ENCODE results near the gene TIMP2.

The TIMP2 gene

GRCh38 chr17:78818152-78818846 is 106.9 kb downstream of the TIMP2 start:
- DNase-seq (ENCODE audit: low read depth in 2 of 2) = no peak

GRCh38 chr17:78817123-78817522 is 108.1 kb downstream of the TIMP2 start:
- DNase-seq (ENCODE audit: low read depth in 2 of 2) = peak in 1 of 2 donors; percentile 24

GRCh38 chr17:78815696-78816095 is 109.5 kb downstream of the TIMP2 start:
- DNase-seq (ENCODE audit: low read depth in 2 of 2) = no peak

- no peak for DNase-seq (ENCODE audit: low read depth in 2 of 2)
Observed at GRCh38 chr17:78812855-78813254, 112.3 kb downstream of the TIMP2 start.

GRCh38 chr17:78808163-78808562 is 117.0 kb downstream of the TIMP2 start:
- no peak for DNase-seq (ENCODE audit: low read depth in 2 of 2)

DNA sequence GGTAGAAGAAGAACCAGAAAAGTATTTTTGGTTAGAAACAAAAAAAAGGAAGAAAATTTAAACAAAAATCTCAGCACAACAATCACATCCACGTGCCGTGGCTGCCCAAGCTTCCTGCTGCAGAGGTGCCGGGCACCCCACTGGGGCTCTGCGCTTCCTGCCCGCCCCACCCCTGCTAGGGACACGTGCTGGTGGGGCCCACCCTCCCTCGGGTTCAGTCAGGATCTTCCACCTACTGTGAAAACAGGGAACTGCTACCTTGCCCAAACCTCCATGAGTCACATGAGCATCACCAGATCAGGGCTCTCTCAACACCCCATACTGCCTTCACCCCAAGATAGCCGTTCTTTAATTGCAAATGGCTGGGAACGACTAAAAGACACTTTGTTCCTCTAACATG is 118.7 kb downstream of the TIMP2 start:
- DNase-seq (ENCODE audit: low read depth in 2 of 2) = no peak

DNA sequence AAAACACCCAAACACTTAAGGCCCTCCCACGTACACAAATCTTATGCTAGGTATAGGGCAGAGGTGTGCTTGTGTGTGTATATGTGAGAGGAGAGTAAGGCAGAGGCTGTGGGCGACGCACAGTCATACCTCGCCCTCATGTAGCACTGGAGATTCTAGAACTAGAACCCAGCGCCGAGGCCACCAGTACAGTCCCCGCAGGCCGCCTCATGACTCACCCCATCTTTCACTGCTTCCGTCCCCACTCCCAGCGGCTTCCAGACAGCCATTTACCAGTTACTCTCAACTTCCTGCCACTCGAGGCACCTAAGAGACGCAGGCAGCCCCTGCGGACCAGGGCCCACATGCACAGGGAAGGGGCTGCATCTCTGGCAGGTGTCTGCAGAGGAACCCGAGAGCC is 119.9 kb downstream of the TIMP2 start:
- DNase-seq (ENCODE audit: low read depth in 2 of 2) = no peak

DNA sequence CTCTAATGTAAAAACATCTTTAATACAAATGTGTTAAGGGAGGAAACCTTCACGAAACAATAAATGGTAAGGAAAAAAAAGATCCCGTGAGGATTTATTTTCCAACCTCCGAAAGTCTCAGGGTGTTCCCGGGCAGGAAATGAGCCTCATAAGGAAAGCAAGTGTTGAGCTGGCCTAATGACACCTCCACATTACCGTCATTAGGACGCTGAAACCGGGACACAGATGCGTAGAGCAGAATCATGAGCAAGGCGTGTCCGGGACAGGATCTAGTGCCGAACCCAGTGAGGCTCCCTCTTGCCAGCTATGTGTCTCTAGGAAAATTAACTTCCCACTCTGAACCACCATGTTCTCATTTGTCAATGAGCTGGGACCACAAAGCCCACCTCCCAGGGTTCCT is 120.4 kb downstream of the TIMP2 start:
- no peak for DNase-seq (ENCODE audit: low read depth in 2 of 2)

DNA sequence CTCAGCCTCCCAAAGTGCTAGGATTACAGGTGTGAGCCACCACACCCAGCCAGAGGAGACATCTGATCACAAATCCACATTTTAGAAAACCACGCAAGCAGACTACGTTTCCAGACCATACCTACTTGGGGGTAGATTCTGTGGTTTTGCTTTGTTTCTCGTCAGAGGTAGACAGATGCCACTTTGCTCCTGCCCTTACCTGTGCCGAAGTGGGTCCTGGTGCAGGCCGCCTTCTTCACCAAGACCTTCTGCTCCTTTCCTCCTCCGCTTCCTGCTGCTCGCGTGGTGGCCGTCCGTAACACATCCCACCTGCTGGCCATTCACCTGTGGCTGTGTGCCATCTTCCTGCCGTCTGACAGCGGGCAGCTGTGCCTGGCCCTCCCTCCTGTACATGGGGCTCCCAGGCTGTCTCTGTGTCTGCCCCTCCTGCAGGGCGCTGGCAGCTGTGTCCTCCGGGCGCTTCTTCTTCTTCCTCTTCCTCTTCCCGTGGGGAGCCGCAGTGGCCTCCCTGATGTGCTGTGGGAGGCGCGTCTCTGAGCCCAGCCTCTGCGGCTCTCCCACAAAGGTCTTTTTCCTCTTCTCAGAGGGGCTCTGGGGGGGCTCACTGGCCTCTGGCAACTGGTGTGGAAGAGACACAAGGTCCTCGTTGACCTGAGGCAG is 121.9 kb downstream of the TIMP2 start:
- DNase-seq (ENCODE audit: low read depth in 2 of 2) = no peak

Measured in stimulated activated CD8-positive, alpha-beta memory T cell treated with anti-CD3 and anti-CD28 coated beads, Interleukin-7, amount 100 ng/mL, for 1 hour (primary cell).